ENCODE measurements around the gene FMOD. TPM values are rescaled to one million over a fixed set of nuclear protein-coding genes. Genes with fewer than 3 reads are reported as not detected.

The FMOD gene
- total RNA-seq, 1 experiment from 2014 or later, result not detected

DNA sequence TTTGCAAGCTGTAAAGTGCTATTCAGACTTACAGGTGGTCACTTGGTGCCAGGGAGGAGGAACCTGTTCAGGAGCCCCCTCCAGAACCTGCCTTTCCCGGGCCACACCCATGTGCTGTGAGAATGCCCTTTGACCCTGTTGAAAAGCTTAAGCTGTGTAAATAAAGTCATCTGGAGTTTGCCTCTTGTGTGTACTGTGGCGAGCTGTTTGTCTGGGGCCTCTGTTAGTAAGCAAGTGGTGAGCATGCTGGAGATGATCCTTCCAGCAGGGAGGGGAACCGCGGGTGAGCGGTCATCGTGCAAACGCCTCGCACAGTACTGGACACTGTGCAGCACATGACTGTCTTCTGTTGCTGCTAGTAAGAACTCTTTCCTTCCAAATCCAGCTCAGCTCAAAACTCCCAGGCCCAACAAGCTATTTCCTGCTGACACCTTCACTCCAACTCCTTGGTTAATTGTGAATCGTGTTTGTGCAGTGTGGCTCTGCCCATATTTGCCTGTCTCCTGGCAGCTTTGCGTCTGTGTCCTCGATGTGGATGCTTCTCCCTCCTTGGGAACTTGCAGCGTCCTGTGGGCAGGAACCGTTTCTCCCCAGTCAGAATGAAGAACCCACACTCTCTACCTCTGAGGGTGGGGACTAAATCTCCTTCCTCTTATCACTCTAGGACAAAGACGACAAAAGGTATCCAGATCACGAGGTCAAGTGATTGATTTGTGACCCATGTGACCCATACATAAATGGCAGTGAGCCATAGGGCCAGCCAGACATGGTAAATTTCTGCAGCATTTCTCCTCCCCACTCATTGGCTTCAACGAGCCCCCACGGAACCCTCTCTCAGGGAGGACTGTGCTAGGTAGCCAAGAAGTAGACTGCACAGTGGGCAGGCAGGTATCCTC is 59.5 kb downstream of the FMOD start:
- no peaks in the 10 kb centered on the region; the same call in 1 of the 2 replicates for H3K4me1 ChIP-seq (ENCODE audit: insufficient read depth, low read length)
- DNase-seq, result no peak
- H3K9me2 ChIP-seq (replicated peaks; ENCODE audit: low read length), result no peaks in the 10 kb centered on the region
- ATAC-seq, result no peak
- H3K4me3 ChIP-seq (ENCODE audit: low read length), result no peak overlapping the region
- H3K36me3 ChIP-seq (ENCODE audit: low read depth, low read length), result no peaks in the 10 kb centered on the region
- no peak overlapping the region for H2AFZ ChIP-seq (ENCODE audit: low read length)
- TF ChIP-seq, protein P1, sequence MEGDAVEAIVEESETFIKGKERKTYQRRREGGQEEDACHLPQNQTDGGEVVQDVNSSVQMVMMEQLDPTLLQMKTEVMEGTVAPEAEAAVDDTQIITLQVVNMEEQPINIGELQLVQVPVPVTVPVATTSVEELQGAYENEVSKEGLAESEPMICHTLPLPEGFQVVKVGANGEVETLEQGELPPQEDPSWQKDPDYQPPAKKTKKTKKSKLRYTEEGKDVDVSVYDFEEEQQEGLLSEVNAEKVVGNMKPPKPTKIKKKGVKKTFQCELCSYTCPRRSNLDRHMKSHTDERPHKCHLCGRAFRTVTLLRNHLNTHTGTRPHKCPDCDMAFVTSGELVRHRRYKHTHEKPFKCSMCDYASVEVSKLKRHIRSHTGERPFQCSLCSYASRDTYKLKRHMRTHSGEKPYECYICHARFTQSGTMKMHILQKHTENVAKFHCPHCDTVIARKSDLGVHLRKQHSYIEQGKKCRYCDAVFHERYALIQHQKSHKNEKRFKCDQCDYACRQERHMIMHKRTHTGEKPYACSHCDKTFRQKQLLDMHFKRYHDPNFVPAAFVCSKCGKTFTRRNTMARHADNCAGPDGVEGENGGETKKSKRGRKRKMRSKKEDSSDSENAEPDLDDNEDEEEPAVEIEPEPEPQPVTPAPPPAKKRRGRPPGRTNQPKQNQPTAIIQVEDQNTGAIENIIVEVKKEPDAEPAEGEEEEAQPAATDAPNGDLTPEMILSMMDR (conservative IDR thresholded peaks at IDR 0.05; ENCODE audit: low read depth, low read length), result no peak
- no peak for TF ChIP-seq EZH2phosphoT487 (IDR thresholded peaks at IDR 0.05; ENCODE audit: borderline replicate concordance, low read length)
- no peak for TF ChIP-seq EZH2 (IDR thresholded peaks at IDR 0.05; ENCODE audit: low read length, unreplicated experiment)
- BruUV-seq (replicated peaks), result no TSS peak
- H3K27me3 ChIP-seq (ENCODE audit: low read length), result peaks cover 53% of the 10 kb centered on the region
- H3K9ac ChIP-seq (ENCODE audit: low read length), result no peak overlapping the region
- no peaks in the 10 kb centered on the region for H3K79me2 ChIP-seq (ENCODE audit: low read length)
- intact Hi-C loops (cut with micrococcal nuclease), result no loop called here
- H3K9me3 ChIP-seq (ENCODE audit: low read length), result no peaks in the 10 kb centered on the region
- no peaks in the 10 kb centered on the region for H4K20me1 ChIP-seq (ENCODE audit: low read length)
- CTCF ChIA-PET, result no interaction called here
- H3K4me2 ChIP-seq (ENCODE audit: low read length), result no peak overlapping the region
- no peak overlapping the region for H3K27ac ChIP-seq (ENCODE audit: low read length)
- POLR2A ChIA-PET (ENCODE audit: unreplicated experiment), result no interaction called here
- no peaks in the 10 kb centered on the region for H3F3A ChIP-seq (ENCODE audit: low read length, unreplicated experiment)

Other genes with a start within 250 kb of the FMOD start
- gene ADORA1, start 223.4 kb downstream of the FMOD start, total RNA-seq (2014; rRNA removed), result 1.4 and 3.9 TPM in 2 replicates
- not detected in 2 replicates for gene MYBPH, start 175.3 kb downstream of the FMOD start, total RNA-seq (2014; rRNA removed)
- not detected in 2 replicates for gene CHI3L1, start 164.4 kb downstream of the FMOD start, total RNA-seq (2014; rRNA removed)
- gene CHIT1, start 121.4 kb downstream of the FMOD start, total RNA-seq (2014; rRNA removed), result 0.06 TPM in 1 of 2 replicates, not detected in the other
- gene BTG2, start 45.6 kb downstream of the FMOD start, total RNA-seq (2014; rRNA removed), result 2.2 and 2.4 TPM in 2 replicates
- gene PRELP, start 124.7 kb upstream of the FMOD start, total RNA-seq (2014; rRNA removed), result not detected in 2 replicates
- gene OPTC, start 143.0 kb upstream of the FMOD start, total RNA-seq (2014; rRNA removed), result not detected in 2 replicates